Transverse colon (tissue), 3 donors: Measurements from ENCODE around the gene SIL1.

Experiments used
- POLR2A ChIP-seq: fragments of 450-650 bp; IDR thresholded peaks from one replicate; pipeline ENCODE4 v1.6.1; 2016; ENCODE audit warnings: antibody characterized with exemption, mild to moderate bottlenecking, moderate library complexity
- POLR2AphosphoS5 ChIP-seq, 3 donors: sonication (generic); formaldehyde crosslinking; IDR thresholded peaks; one replicate each; pipeline ENCODE4 v1.6.1; 2016; ENCODE audit warnings: antibody characterized with exemption in 3 of 3

GRCh38 chr5:138986186-138986800 lies 211.9 kb downstream of the SIL1 start:
- TF ChIP-seq POLR2A, result no peak
- TF ChIP-seq POLR2AphosphoS5 (IDR thresholded peaks at IDR 0.05), result no peak
